ENCODE data around the gene KCNA4.

DNA sequence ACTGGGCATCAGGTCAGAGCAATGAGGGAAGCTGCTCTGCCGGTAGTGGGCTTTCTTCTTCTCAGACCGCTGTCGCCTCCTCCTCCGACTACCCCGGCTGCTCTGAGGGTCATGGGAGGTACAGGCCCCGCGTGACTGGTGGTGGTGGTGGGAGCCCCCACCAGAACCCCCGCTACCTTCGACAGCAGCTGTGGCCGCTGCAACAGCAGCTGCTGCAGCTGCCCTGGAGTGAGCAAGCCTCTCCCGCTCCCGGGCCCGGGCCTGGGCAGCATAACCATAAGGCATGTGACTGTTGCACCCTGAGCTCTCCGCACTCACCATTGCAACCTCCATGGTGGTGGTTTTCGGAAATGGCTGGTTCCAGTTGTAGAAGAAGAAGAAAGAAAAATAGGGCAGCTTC lies 4.5 kb downstream of the KCNA4 start:
- TF ChIP-seq, protein P1, sequence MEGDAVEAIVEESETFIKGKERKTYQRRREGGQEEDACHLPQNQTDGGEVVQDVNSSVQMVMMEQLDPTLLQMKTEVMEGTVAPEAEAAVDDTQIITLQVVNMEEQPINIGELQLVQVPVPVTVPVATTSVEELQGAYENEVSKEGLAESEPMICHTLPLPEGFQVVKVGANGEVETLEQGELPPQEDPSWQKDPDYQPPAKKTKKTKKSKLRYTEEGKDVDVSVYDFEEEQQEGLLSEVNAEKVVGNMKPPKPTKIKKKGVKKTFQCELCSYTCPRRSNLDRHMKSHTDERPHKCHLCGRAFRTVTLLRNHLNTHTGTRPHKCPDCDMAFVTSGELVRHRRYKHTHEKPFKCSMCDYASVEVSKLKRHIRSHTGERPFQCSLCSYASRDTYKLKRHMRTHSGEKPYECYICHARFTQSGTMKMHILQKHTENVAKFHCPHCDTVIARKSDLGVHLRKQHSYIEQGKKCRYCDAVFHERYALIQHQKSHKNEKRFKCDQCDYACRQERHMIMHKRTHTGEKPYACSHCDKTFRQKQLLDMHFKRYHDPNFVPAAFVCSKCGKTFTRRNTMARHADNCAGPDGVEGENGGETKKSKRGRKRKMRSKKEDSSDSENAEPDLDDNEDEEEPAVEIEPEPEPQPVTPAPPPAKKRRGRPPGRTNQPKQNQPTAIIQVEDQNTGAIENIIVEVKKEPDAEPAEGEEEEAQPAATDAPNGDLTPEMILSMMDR (conservative IDR thresholded peaks at IDR 0.05), result no peak
- TF ChIP-seq EZH2 (IDR thresholded peaks at IDR 0.05; ENCODE audit: low read depth), result no peak

Measured in PC-9 (cell line).